HT1080 (cell line): ENCODE measurements around the gene GRM3. TPM values are rescaled to one million over a fixed set of nuclear protein-coding genes. Genes with fewer than 3 reads are reported as not detected.
A peak's percentile ranks its signal among the peaks of the same experiment; 100 is the strongest.

Experiments
- DNase-seq: peaks from one replicate; pipeline ENCODE4 v3.0.0-alpha.2; 2015; ENCODE audit warnings: low read depth
- total RNA-seq: library from RNA; depleted of rRNA; stranded (reverse); fragments of >200 nt; shearing (Covaris generic); gene quantifications from 2 replicates; pipeline ENCODE4 v1.2.3, GENCODE V29; 2014

The GRM3 gene
- total RNA-seq, 1 experiment from 2014 or later = not detected

DNA sequence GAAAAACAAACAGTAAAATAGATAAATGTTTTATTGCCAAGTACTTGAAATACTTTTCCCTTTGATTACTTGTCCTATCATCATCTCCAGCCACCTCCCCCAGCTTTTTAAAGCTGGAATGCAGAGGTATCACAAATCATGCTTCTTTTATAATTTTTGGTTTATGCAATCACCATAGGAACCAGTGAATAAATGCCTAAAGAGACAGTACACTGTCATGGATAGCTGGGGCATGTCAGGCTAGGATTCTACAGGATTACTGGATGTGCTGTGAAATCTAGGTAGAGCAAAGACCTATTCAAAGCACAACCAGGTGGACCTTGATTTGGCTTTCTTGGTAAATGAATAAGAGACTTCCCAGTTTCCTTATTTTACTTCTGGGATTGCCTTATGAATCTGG lies 257.2 kb downstream of the GRM3 start:
- DNase-seq = no peak

- DNase-seq = peak; percentile 30
These were observed 261.5 kb downstream of the GRM3 start for GRCh38 chr7:86904949-86905834.

- DNase-seq = no peak
These were observed 265.2 kb downstream of the GRM3 start for GRCh38 chr7:86908948-86909347.

DNA sequence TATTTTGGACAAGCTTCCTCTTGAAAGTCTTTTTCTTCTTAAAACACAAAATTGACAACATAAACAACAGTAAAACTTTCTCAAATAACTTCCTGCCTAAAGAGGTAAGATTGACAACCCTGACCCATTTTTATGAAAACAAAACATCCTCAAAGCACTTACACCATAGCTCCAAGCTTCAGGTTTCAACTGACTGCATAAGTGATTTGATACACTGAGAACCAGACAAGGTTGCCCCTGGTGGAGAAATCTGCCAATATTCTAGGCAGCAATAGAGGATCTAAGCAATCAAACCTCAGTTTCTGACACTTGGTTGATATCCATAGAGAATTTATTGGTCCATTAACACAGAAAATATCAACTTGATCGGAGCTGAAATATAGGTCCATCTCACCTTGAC lies 267.9 kb downstream of the GRM3 start:
- no peak for DNase-seq

GRCh38 chr7:86913709-86914108 lies 270.0 kb downstream of the GRM3 start:
- DNase-seq = no peak
